GM23338 (cell line): Measurements from ENCODE around the gene RAX2.

Experiments
- EZH2 ChIP-seq: fragments of 200-600 bp; sonication (generic); IDR thresholded peaks from one replicate; pipeline ENCODE4 v1.8.0; 2017; ENCODE audit warnings: antibody characterized with exemption, mild to moderate bottlenecking, low read depth; ENCODE audit not compliant: unreplicated experiment
- POLR2AphosphoS5 ChIP-seq: IDR thresholded peaks from 2 replicates; pipeline ENCODE4 v1.6.1; 2016; ENCODE audit warnings: antibody characterized with exemption, low read depth
- TF ChIP-seq, protein P1 (sequence below): IDR thresholded peaks from one replicate; pipeline ENCODE4 v1.6.1; 2018; ENCODE audit warnings: antibody characterized with exemption; ENCODE audit not compliant: unreplicated experiment

DNA sequence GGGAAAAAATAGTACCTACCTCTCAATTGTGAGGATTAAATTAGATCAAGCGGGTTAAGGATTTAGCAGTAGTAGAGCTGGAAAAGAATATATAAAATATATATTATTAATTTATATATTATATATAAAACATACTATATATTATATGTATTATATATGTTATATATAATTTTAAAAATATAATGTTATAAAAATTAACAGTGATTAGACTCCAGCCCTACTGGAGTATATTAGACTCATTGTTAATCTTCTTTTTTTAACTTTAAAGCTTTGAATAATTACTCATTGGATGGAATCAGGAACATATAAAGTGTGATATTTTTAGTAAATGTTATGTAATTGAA lies 9.9 kb downstream of the RAX2 start:
- TF ChIP-seq EZH2 (no peak), POLR2AphosphoS5 (no peak)
- TF ChIP-seq, protein P1, sequence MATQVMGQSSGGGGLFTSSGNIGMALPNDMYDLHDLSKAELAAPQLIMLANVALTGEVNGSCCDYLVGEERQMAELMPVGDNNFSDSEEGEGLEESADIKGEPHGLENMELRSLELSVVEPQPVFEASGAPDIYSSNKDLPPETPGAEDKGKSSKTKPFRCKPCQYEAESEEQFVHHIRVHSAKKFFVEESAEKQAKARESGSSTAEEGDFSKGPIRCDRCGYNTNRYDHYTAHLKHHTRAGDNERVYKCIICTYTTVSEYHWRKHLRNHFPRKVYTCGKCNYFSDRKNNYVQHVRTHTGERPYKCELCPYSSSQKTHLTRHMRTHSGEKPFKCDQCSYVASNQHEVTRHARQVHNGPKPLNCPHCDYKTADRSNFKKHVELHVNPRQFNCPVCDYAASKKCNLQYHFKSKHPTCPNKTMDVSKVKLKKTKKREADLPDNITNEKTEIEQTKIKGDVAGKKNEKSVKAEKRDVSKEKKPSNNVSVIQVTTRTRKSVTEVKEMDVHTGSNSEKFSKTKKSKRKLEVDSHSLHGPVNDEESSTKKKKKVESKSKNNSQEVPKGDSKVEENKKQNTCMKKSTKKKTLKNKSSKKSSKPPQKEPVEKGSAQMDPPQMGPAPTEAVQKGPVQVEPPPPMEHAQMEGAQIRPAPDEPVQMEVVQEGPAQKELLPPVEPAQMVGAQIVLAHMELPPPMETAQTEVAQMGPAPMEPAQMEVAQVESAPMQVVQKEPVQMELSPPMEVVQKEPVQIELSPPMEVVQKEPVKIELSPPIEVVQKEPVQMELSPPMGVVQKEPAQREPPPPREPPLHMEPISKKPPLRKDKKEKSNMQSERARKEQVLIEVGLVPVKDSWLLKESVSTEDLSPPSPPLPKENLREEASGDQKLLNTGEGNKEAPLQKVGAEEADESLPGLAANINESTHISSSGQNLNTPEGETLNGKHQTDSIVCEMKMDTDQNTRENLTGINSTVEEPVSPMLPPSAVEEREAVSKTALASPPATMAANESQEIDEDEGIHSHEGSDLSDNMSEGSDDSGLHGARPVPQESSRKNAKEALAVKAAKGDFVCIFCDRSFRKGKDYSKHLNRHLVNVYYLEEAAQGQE = no peak
